B cell (primary cell): ENCODE measurements around the gene COL11A2. TPM values are rescaled to one million over a fixed set of nuclear protein-coding genes. Genes with fewer than 3 reads are reported as not detected.

Experiments used
- ATAC-seq: fragments of 200-7000 bp; cut with Tn5 transposase; one replicate; pipeline ENCODE4 v1.10.0; 2021; ENCODE audit warnings: low read depth, mild to moderate bottlenecking, moderate number of reproducible peaks, moderate library complexity
- CTCF ChIA-PET: fragments of 350-600 bp; sonication (Branson Sonifier 250); formaldehyde crosslinking; loops from one replicate; lab custom pipeline; 2021; ENCODE audit warnings: antibody characterized with exemption, inconsistent platforms; lab: Charles Lee
- POLR2A ChIA-PET: fragments of 350-600 bp; sonication (Branson Sonifier 250); formaldehyde crosslinking; loops from one replicate; lab custom pipeline; 2021; ENCODE audit warnings: antibody characterized with exemption; lab: Charles Lee
- DNase-seq: peaks from one replicate; pipeline ENCODE4 v3.0.0; 2013
- H2AFZ ChIP-seq: 2 replicates; pipeline ENCODE4 v1.6.1; 2012; ENCODE audit warnings: mild to moderate bottlenecking, low read depth, low read length; ENCODE audit not compliant: insufficient read depth, poor library complexity, severe bottlenecking
- H3K27ac ChIP-seq, 2 donors: 1 replicate in 1 of 2; 2 replicates in 1 of 2; pipeline ENCODE4 v1.5.1; 2012 to 2013; ENCODE audit warnings: low read length in 2 of 2, mild to moderate bottlenecking in 2 of 2, moderate library complexity in 1 of 2
- H3K27me3 ChIP-seq, 4 experiments: fragments of 200-600 bp in 1 of 4; sonication (generic) in 1 of 4; replicated peaks in 1 of 4; 1 replicate in 2 of 4; 2 replicates in 2 of 4; pipeline versions ENCODE4 v1.6.1 to v1.7.0; 2013 to 2016; ENCODE audit warnings: low read length in 3 of 4, mild to moderate bottlenecking in 2 of 4, mixed read lengths in 1 of 4, moderate library complexity in 1 of 4; ENCODE audit not compliant: insufficient read depth in 4 of 4, control insufficient read depth in 3 of 4; ENCODE audit errors: control extremely low read depth in 1 of 4
- H3K36me3 ChIP-seq, 2 experiments: replicated peaks in 1 of 2; 1 replicate in 1 of 2; 2 replicates in 1 of 2; pipeline versions ENCODE4 v1.6.1 to v1.7.1; 2013; ENCODE audit warnings: low read length in 1 of 2; ENCODE audit not compliant: insufficient read depth in 2 of 2, control insufficient read depth in 1 of 2; ENCODE audit errors: control extremely low read depth in 1 of 2, extremely low read depth in 1 of 2
- H3K4me1 ChIP-seq, 2 donors: fragments of 200-600 bp in 1 of 2; sonication (generic) in 1 of 2; 1 replicate in 1 of 2; 2 replicates in 1 of 2; pipeline versions ENCODE4 v1.5.1 to v1.6.1; 2013 to 2017; ENCODE audit warnings: low read length in 2 of 2; ENCODE audit not compliant: control insufficient read depth in 2 of 2, insufficient read depth in 2 of 2
- H3K4me2 ChIP-seq: replicated peaks from 2 replicates; pipeline ENCODE3; 2012; ENCODE audit warnings: mild to moderate bottlenecking, low read depth, low read length; ENCODE audit not compliant: poor library complexity, severe bottlenecking
- H3K4me3 ChIP-seq, 5 experiments: fragments of 200-600 bp in 1 of 5; sonication (generic) in 1 of 5; 1 replicate in 3 of 5; 2 replicates in 2 of 5; pipeline versions ENCODE4 v1.5.1 to v1.7.0; 2011 to 2016; ENCODE audit warnings: low read length in 4 of 5, mild to moderate bottlenecking in 4 of 5, low read depth in 2 of 5, control low read depth in 1 of 5, moderate library complexity in 1 of 5; ENCODE audit not compliant: insufficient read depth in 1 of 5; ENCODE audit errors: control extremely low read depth in 1 of 5, extremely low read depth in 1 of 5
- H3K79me2 ChIP-seq: fragments of 200-600 bp; sonication (generic); one replicate; pipeline ENCODE4 v1.6.0; 2016; ENCODE audit warnings: low read length; ENCODE audit not compliant: control insufficient read depth, insufficient read depth
- H3K9ac ChIP-seq: fragments of 200-600 bp; sonication (generic); 2 replicates; pipeline ENCODE4 v1.6.1; 2017; ENCODE audit warnings: mild to moderate bottlenecking, low read length, moderate library complexity
- H3K9me3 ChIP-seq, 3 donors: one replicate each; pipeline versions ENCODE4 v1.6.1 to v1.7.1; 2013; ENCODE audit warnings: low read length in 2 of 3; ENCODE audit not compliant: control insufficient read depth in 2 of 3, insufficient read depth in 1 of 3; ENCODE audit errors: control extremely low read depth in 1 of 3
- H4K20me1 ChIP-seq: 2 replicates; pipeline ENCODE4 v1.6.0; 2012; ENCODE audit warnings: mild to moderate bottlenecking, low read length; ENCODE audit not compliant: insufficient read depth, control insufficient read depth, poor library complexity, severe bottlenecking
- H3K27ac Mint-ChIP-seq: one replicate; pipeline ENCODE4 v1.8.0; 2021; ENCODE audit warnings: mixed read lengths
- H3K27me3 Mint-ChIP-seq: one replicate; pipeline ENCODE4 v1.8.0; 2021; ENCODE audit warnings: mixed read lengths
- H3K4me1 Mint-ChIP-seq: one replicate; pipeline ENCODE4 v1.8.0; 2021; ENCODE audit warnings: mixed read lengths
- H3K4me3 Mint-ChIP-seq: one replicate; pipeline ENCODE4 v1.8.0; 2021; ENCODE audit warnings: mixed read lengths
- H3K9me3 Mint-ChIP-seq: one replicate; pipeline ENCODE4 v1.8.0; 2022; ENCODE audit warnings: mixed read lengths; ENCODE audit not compliant: insufficient read depth
- EZH2 ChIP-seq: IDR thresholded peaks from 2 replicates; pipeline ENCODE4 v1.6.1; 2012; ENCODE audit warnings: borderline replicate concordance, low read depth, mild to moderate bottlenecking, moderate library complexity, low read length; ENCODE audit not compliant: insufficient read depth, poor library complexity, severe bottlenecking
- WGBS: methylation state at CpG from one replicate; pipeline ENCODE4 v1.1.5; 2013; ENCODE audit warnings: missing lambda C conversion rate; ENCODE audit not compliant: insufficient coverage; 5-methylcytosine and 5-hydroxymethylcytosine counted together
- intact Hi-C: fragments of 100-400 bp; cut with micrococcal nuclease; formaldehyde crosslinking; loops from one replicate; pipeline ENCODE4 v1.10.0; 2022
- polyA plus RNA-seq: library from polyadenylated mRNA; depleted of rRNA; stranded (reverse); fragments of >200 nt; gene quantifications from 2 replicates; pipeline ENCODE4 v1.2.3, GENCODE V29; 2012
- total RNA-seq, 2 donors: library from RNA; stranded (reverse); fragments of 120-200 nt in 1 of 2; gene quantifications; 1 replicate in 1 of 2; 2 replicates in 1 of 2; pipeline versions ENCODE4 v1.2.3 to v1.2.4, GENCODE V29; 2013 to 2022
- TF ChIP-seq, protein P1 (sequence below): fragments of 200-600 bp; IDR thresholded peaks from one replicate; pipeline ENCODE4 v1.8.0; 2022; ENCODE audit warnings: antibody characterized with exemption, mild to moderate bottlenecking

COL11A2 gene
- total and polyA plus RNA-seq, 2 donors (not counting 1 experiment from before 2014, with no cell fraction given) = 0.39 to 0.82 TPM

DNA sequence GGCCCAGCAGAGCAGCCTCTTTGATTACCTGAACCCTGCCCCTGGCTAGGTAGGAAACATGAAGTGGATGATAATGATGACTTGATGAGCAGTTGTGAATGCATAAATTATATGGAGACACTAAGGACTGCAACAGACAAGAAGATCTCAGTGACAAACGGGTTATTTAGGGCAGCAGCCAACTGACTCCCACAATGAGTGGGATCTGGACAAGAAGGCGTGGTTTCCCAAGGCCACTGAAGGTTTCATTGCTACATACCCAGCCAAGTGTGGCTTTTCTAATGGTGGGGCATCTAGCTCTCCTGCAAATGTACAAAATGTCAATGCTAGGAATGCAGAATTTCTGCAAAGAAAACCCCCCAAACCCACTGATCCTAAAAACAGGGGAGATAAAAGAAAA lies 45.5 kb upstream of the COL11A2 start:
- TF ChIP-seq EZH2 = no peak
- TF ChIP-seq, protein P1, sequence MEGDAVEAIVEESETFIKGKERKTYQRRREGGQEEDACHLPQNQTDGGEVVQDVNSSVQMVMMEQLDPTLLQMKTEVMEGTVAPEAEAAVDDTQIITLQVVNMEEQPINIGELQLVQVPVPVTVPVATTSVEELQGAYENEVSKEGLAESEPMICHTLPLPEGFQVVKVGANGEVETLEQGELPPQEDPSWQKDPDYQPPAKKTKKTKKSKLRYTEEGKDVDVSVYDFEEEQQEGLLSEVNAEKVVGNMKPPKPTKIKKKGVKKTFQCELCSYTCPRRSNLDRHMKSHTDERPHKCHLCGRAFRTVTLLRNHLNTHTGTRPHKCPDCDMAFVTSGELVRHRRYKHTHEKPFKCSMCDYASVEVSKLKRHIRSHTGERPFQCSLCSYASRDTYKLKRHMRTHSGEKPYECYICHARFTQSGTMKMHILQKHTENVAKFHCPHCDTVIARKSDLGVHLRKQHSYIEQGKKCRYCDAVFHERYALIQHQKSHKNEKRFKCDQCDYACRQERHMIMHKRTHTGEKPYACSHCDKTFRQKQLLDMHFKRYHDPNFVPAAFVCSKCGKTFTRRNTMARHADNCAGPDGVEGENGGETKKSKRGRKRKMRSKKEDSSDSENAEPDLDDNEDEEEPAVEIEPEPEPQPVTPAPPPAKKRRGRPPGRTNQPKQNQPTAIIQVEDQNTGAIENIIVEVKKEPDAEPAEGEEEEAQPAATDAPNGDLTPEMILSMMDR = no peak
- no peaks in the 10 kb centered on the region for H3K4me1 ChIP-seq
- no peak overlapping the region for H3K4me2 ChIP-seq
- H3K27ac ChIP-seq = no peak overlapping the region
- H3K9ac ChIP-seq = no peak overlapping the region
- Mint-ChIP-seq H3K27me3 (peaks cover 49% of the 10 kb centered on the region), H3K9me3 (no peaks in the 10 kb centered on the region), H3K4me3 (no peak overlapping the region), H3K4me1 (peaks cover 3% of the 10 kb centered on the region), H3K27ac (no peak overlapping the region)
- no peaks in the 10 kb centered on the region for H3K79me2 ChIP-seq
- H4K20me1 ChIP-seq = no peaks in the 10 kb centered on the region
- intact Hi-C loops = no loop called here
- ChIA-PET CTCF (interaction anchor here (1.1 to 1.2 kb wide), 4 partner anchors 33 to 237 kb away, joined by 3 to 4 read pairs (median 4); partner anchors contain the start of gene VPS52), POLR2A (interaction anchor here (0.6 kb wide), 1 partner anchor 237 kb away, joined by 6 read pairs; no protein-coding TSS in a partner anchor)
- H3K36me3 ChIP-seq = no peaks in the 10 kb centered on the region
- no peaks in the 10 kb centered on the region for H3K9me3 ChIP-seq
- H2AFZ ChIP-seq = no peak overlapping the region
- DNase-seq (no peak), ATAC-seq (no peak)
- peaks cover 0 to 24% (median 3%) of the 10 kb centered on the region in 4 experiments for H3K27me3 ChIP-seq
- WGBS = 80% methylated on average over 2 of the region's 2 CpGs
- no peak overlapping the region for H3K4me3 ChIP-seq

DNA sequence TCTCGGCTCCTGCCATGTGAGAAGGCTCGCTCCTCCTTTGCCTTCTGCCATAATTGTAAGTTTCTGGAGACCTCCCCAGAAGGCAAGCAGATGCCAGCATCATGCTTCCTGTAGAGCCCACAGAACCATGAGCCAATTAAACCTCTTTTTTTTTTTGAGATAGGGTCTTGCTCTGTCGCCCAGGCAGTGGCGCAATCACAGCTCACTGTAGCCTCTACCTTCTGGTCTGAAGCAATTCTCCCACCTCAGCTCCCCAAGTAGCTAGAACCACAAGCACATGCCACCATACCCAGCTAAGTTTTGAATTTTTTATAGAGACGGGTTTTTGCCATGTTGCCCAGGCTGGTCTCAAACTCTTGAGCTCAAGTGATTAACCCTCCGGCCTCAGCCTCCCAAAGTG lies 44.6 kb upstream of the COL11A2 start:
- CTCF ChIA-PET = interaction anchor here (1.2 to 1.5 kb wide), 2 partner anchors 11 to 237 kb away, joined by 4 to 7 read pairs; no protein-coding TSS in a partner anchor
- WGBS = 95% methylated on average over 6 of the region's 6 CpGs
- no peak overlapping the region for H3K27ac Mint-ChIP-seq

More for the DNA sequence above, 44.6 kb upstream of the COL11A2 start:
- Histone ChIP-seq H4K20me1 (no peaks in the 10 kb centered on the region), H3K27me3 (peaks cover 0 to 24% (median 3%) of the 10 kb centered on the region in 4 experiments), H3K36me3 (no peaks in the 10 kb centered on the region), H3K27ac (no peak overlapping the region), H2AFZ (no peak overlapping the region), H3K4me3 (no peak overlapping the region), H3K79me2 (no peaks in the 10 kb centered on the region), H3K9ac (no peak overlapping the region), H3K9me3 (no peaks in the 10 kb centered on the region), H3K4me2 (no peak overlapping the region), H3K4me1 (no peaks in the 10 kb centered on the region)
- ATAC-seq = no peak
- TF ChIP-seq, protein P1 = no peak
- TF ChIP-seq EZH2 = no peak
- Mint-ChIP-seq H3K4me1 (peaks cover 2% of the 10 kb centered on the region), H3K4me3 (no peak overlapping the region), H3K9me3 (no peaks in the 10 kb centered on the region), H3K27me3 (peaks cover 53% of the 10 kb centered on the region)
- DNase-seq = no peak
- intact Hi-C loops = no loop called here
- POLR2A ChIA-PET = interaction anchor here (0.7 kb wide), 1 partner anchor 156 kb away, joined by 5 read pairs; no protein-coding TSS in a partner anchor
